Hematopoietic multipotent progenitor cell (in vitro differentiated cells): ENCODE measurements around the gene TCERG1L. TPM values are rescaled to one million over a fixed set of nuclear protein-coding genes. Genes with fewer than 3 reads are reported as not detected.
"Not testable (repeated sequence)": the region's sequence is repeated elsewhere in the genome, so short reads cannot be mapped to it uniquely, and the experiment has no call there.

ENCODE experiments used
- DNase-seq, 3 donors: peaks; one replicate each; pipeline ENCODE4 v3.0.0-alpha.2; 2011 to 2015; ENCODE audit warnings: low read depth in 2 of 3, low spot score in 2 of 3
- total RNA-seq: library from RNA; depleted of rRNA; stranded (reverse); fragments of >200 nt; gene quantifications from one replicate; pipeline ENCODE4 v1.2.3, GENCODE V29; 2012

The TCERG1L gene
- total RNA-seq, 1 donor, result under 0.01 TPM

GRCh38 chr10:131174211-131174565, 137.3 kb downstream of the TCERG1L start:
- no peak for DNase-seq

GRCh38 chr10:131173484-131174210, 137.9 kb downstream of the TCERG1L start:
- DNase-seq, result no peak

- DNase-seq, result no peak
These were observed 139.1 kb downstream of the TCERG1L start for GRCh38 chr10:131172433-131172832.

GRCh38 chr10:131169146-131169545, 142.4 kb downstream of the TCERG1L start:
- no peak for DNase-seq

GRCh38 chr10:131168238-131168875, 143.2 kb downstream of the TCERG1L start:
- DNase-seq, result no peak

GRCh38 chr10:131167036-131167860, 144.3 kb downstream of the TCERG1L start:
- no peak for DNase-seq

GRCh38 chr10:131166486-131166885, 145.0 kb downstream of the TCERG1L start:
- DNase-seq, result no peak

GRCh38 chr10:131165092-131165491, 146.4 kb downstream of the TCERG1L start:
- DNase-seq, result no peak

GRCh38 chr10:131162866-131163843, 148.4 kb downstream of the TCERG1L start:
- DNase-seq, result no peak

GRCh38 chr10:131162211-131162610, 149.3 kb downstream of the TCERG1L start:
- DNase-seq, result no peak

GRCh38 chr10:131161087-131161486, 150.4 kb downstream of the TCERG1L start:
- no peak for DNase-seq

GRCh38 chr10:131160219-131160875, 151.2 kb downstream of the TCERG1L start:
- DNase-seq, result no peak

- no peak for DNase-seq
These were observed 151.8 kb downstream of the TCERG1L start for GRCh38 chr10:131159771-131160170.

- no peak for DNase-seq
These were observed 152.8 kb downstream of the TCERG1L start for GRCh38 chr10:131158695-131159094.

- no peak for DNase-seq
These were observed 153.6 kb downstream of the TCERG1L start for GRCh38 chr10:131157899-131158298.

GRCh38 chr10:131155876-131156230, 155.7 kb downstream of the TCERG1L start:
- DNase-seq, result no peak

- no peak for DNase-seq
These were observed 156.2 kb downstream of the TCERG1L start for GRCh38 chr10:131155218-131155875.

GRCh38 chr10:131154306-131155025, 157.1 kb downstream of the TCERG1L start:
- DNase-seq, result no peak

GRCh38 chr10:131152456-131152855, 159.1 kb downstream of the TCERG1L start:
- DNase-seq, result not testable (repeated sequence)
